ENCODE data around the gene SPTBN4. TPM values are rescaled to one million over a fixed set of nuclear protein-coding genes. Genes with fewer than 3 reads are reported as not detected.

The SPTBN4 gene
- total RNA-seq, 6 experiments from 2014 or later = 0.17 to 0.96 (median 0.54) TPM

- DNase-seq = no peak
- H3K4me1 Mint-ChIP-seq (ENCODE audit: low read depth) = peaks cover 62% of the 10 kb centered on the region
- H3K36me3 Mint-ChIP-seq (ENCODE audit: low read depth) = no peaks in the 10 kb centered on the region
- peaks cover 18% of the 10 kb centered on the region for H3K27me3 Mint-ChIP-seq (ENCODE audit: insufficient read depth)
- H3K9me3 Mint-ChIP-seq = no peaks in the 10 kb centered on the region
- no peak overlapping the region; the same call in 1 of the 2 replicates for H3K27ac Mint-ChIP-seq
- TF ChIP-seq CTCF (IDR thresholded peaks at IDR 0.05) = no peak
- H3K4me3 Mint-ChIP-seq = no peak overlapping the region; the same call in 1 of the 2 replicates
Observed at GRCh38 chr19:40599331-40599901, 132.6 kb downstream of the SPTBN4 start.

- Mint-ChIP-seq H3K4me1 (ENCODE audit: low read depth) (peaks cover 56% of the 10 kb centered on the region), H3K27me3 (ENCODE audit: insufficient read depth) (peaks cover 18% of the 10 kb centered on the region), H3K4me3 (no peak overlapping the region; the same call in 1 of the 2 replicates), H3K36me3 (ENCODE audit: low read depth) (no peaks in the 10 kb centered on the region), H3K27ac (no peak overlapping the region; the same call in 1 of the 2 replicates), H3K9me3 (no peaks in the 10 kb centered on the region)
- DNase-seq = no peak
- no peak for TF ChIP-seq CTCF (IDR thresholded peaks at IDR 0.05)
Observed at GRCh38 chr19:40599902-40600569, 133.2 kb downstream of the SPTBN4 start.

GRCh38 chr19:40600570-40601133 lies 133.9 kb downstream of the SPTBN4 start:
- Mint-ChIP-seq H3K4me1 (ENCODE audit: low read depth) (peaks cover 55% of the 10 kb centered on the region), H3K27me3 (ENCODE audit: insufficient read depth) (peaks cover 18% of the 10 kb centered on the region), H3K36me3 (ENCODE audit: low read depth) (no peaks in the 10 kb centered on the region), H3K9me3 (no peaks in the 10 kb centered on the region), H3K4me3 (peak overlapping the region; percentile 42), H3K27ac (no peak overlapping the region)
- no peak for TF ChIP-seq CTCF (IDR thresholded peaks at IDR 0.05)
- no peak for DNase-seq

GRCh38 chr19:40601134-40601974 lies 134.6 kb downstream of the SPTBN4 start, which contains the start of gene LTBP4:
TSS of gene LTBP4 (plus strand) at chr19:40601369. CDS start at chr19:40601388, 19 bp downstream.
- no peak within 1 kb of the TSS for H3K27ac Mint-ChIP-seq
- no peak for DNase-seq
- peak within 1 kb of the TSS; percentile 78 for H3K4me3 Mint-ChIP-seq
- H3K27me3 Mint-ChIP-seq (ENCODE audit: insufficient read depth) = peaks cover 18% of the 10 kb centered on the region
- no peaks in the 10 kb centered on the region for H3K9me3 Mint-ChIP-seq
- no peak; the same call in 1 of the 2 replicates for TF ChIP-seq CTCF (IDR thresholded peaks at IDR 0.05)
- H3K4me1 Mint-ChIP-seq (ENCODE audit: low read depth) = peaks cover 59% of the 10 kb centered on the region
- H3K36me3 Mint-ChIP-seq (ENCODE audit: low read depth) = no peaks in the 10 kb centered on the region

- H3K27me3 Mint-ChIP-seq (ENCODE audit: insufficient read depth) = peaks cover 18% of the 10 kb centered on the region
- H3K27ac Mint-ChIP-seq = peak overlapping the region; percentile 7; the same call in 1 of the 2 replicates
- peaks cover 53% of the 10 kb centered on the region for H3K4me1 Mint-ChIP-seq (ENCODE audit: low read depth)
- no peaks in the 10 kb centered on the region for H3K9me3 Mint-ChIP-seq
- no peaks in the 10 kb centered on the region for H3K36me3 Mint-ChIP-seq (ENCODE audit: low read depth)
- no peak for DNase-seq
- no peak for TF ChIP-seq CTCF (IDR thresholded peaks at IDR 0.05)
- peak overlapping the region; percentile 84 for H3K4me3 Mint-ChIP-seq
Observed at GRCh38 chr19:40603071-40603388, 136.2 kb downstream of the SPTBN4 start.

All from HFFc6 (cell line).